ENCODE measurements around the gene UVRAG. TPM values are rescaled to one million over a fixed set of nuclear protein-coding genes. Genes with fewer than 3 reads are reported as not detected.

The UVRAG gene
- total RNA-seq, 3 donors from 2014 or later (not counting 1 experiment from before 2014, with no cell fraction given) = 39.9 to 52.5 (median 41.4) TPM

DNA sequence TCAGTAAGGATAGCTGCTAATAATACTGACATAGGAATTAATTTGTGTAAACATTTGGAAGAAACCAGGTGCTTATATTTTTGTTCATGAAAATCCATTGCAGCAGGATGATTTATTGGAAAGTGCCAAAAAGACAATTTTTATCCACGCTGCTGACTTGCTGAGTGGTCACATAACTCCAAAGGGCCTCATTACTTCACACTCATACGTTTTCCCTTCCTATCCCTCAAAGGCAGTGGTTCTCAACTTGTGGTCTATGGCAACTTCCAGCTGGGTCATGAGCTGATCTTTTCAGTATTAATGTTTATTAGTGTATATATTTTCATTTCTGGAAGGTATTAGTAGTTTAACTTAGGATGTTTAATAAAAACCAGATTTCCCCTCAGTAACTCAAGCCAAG is 178.1 kb downstream of the UVRAG start:
- Histone ChIP-seq H3K4me3 (ENCODE audit: low read length) (no peak overlapping the region), H3K4me1 (ENCODE audit: control insufficient read depth, insufficient read depth, low read length) (no peaks in the 10 kb centered on the region), H3K27ac (ENCODE audit: low read length) (no peak overlapping the region), H3K36me3 (ENCODE audit: control insufficient read depth, insufficient read depth, low read length) (peaks cover 4% of the 10 kb centered on the region), H3K9me3 (ENCODE audit: control insufficient read depth, insufficient read depth, low read length) (no peaks in the 10 kb centered on the region), H3K27me3 (ENCODE audit: control insufficient read depth, insufficient read depth, low read length) (no peaks in the 10 kb centered on the region)
- ATAC-seq = no peak
- WGBS (ENCODE audit: insufficient coverage) = 94% methylated on average over 2 of the region's 2 CpGs
- TF ChIP-seq, protein P1, sequence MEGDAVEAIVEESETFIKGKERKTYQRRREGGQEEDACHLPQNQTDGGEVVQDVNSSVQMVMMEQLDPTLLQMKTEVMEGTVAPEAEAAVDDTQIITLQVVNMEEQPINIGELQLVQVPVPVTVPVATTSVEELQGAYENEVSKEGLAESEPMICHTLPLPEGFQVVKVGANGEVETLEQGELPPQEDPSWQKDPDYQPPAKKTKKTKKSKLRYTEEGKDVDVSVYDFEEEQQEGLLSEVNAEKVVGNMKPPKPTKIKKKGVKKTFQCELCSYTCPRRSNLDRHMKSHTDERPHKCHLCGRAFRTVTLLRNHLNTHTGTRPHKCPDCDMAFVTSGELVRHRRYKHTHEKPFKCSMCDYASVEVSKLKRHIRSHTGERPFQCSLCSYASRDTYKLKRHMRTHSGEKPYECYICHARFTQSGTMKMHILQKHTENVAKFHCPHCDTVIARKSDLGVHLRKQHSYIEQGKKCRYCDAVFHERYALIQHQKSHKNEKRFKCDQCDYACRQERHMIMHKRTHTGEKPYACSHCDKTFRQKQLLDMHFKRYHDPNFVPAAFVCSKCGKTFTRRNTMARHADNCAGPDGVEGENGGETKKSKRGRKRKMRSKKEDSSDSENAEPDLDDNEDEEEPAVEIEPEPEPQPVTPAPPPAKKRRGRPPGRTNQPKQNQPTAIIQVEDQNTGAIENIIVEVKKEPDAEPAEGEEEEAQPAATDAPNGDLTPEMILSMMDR (IDR thresholded peaks at IDR 0.05) = no peak
- Mint-ChIP-seq H3K9me3 (no peaks in the 10 kb centered on the region), H3K27me3 (ENCODE audit: low read depth in 2 of 2) (no peaks in the 10 kb centered on the region), H3K27ac (no peak overlapping the region), H3K36me3 (no peaks in the 10 kb centered on the region), H3K4me1 (peaks cover 24 to 28% of the 10 kb centered on the region in 2 donors), H3K4me3 (no peak overlapping the region)
- intact Hi-C loops (cut with micrococcal nuclease) = loop anchor here (10.0 kb wide), 1 partner anchor 62 kb away; no protein-coding TSS in a partner anchor
- no peak for DNase-seq

GRCh38 chr11:75994616-75995015 is 179.6 kb downstream of the UVRAG start:
- Histone ChIP-seq H3K27ac (ENCODE audit: low read length) (no peak overlapping the region), H3K4me3 (ENCODE audit: low read length) (no peak overlapping the region), H3K4me1 (ENCODE audit: control insufficient read depth, insufficient read depth, low read length) (no peaks in the 10 kb centered on the region), H3K9me3 (ENCODE audit: control insufficient read depth, insufficient read depth, low read length) (no peaks in the 10 kb centered on the region), H3K36me3 (ENCODE audit: control insufficient read depth, insufficient read depth, low read length) (peaks cover 4% of the 10 kb centered on the region), H3K27me3 (ENCODE audit: control insufficient read depth, insufficient read depth, low read length) (no peaks in the 10 kb centered on the region)
- H3K27ac Mint-ChIP-seq = no peak overlapping the region
- TF ChIP-seq, protein P1 (IDR thresholded peaks at IDR 0.05) = no peak
- H3K4me3 Mint-ChIP-seq = no peak overlapping the region
- H3K27me3 Mint-ChIP-seq (ENCODE audit: low read depth in 2 of 2) = no peaks in the 10 kb centered on the region
- H3K4me1 Mint-ChIP-seq = peaks cover 25 to 27% of the 10 kb centered on the region in 2 donors
- no peaks in the 10 kb centered on the region for H3K9me3 Mint-ChIP-seq
- WGBS (ENCODE audit: insufficient coverage) = 98% methylated on average over 3 of the region's 3 CpGs
- H3K36me3 Mint-ChIP-seq = no peaks in the 10 kb centered on the region
- intact Hi-C loops (cut with micrococcal nuclease) = loop anchor here (10.0 kb wide), 1 partner anchor 60 kb away; no protein-coding TSS in a partner anchor
- DNase-seq (no peak), ATAC-seq (no peak)

DNA sequence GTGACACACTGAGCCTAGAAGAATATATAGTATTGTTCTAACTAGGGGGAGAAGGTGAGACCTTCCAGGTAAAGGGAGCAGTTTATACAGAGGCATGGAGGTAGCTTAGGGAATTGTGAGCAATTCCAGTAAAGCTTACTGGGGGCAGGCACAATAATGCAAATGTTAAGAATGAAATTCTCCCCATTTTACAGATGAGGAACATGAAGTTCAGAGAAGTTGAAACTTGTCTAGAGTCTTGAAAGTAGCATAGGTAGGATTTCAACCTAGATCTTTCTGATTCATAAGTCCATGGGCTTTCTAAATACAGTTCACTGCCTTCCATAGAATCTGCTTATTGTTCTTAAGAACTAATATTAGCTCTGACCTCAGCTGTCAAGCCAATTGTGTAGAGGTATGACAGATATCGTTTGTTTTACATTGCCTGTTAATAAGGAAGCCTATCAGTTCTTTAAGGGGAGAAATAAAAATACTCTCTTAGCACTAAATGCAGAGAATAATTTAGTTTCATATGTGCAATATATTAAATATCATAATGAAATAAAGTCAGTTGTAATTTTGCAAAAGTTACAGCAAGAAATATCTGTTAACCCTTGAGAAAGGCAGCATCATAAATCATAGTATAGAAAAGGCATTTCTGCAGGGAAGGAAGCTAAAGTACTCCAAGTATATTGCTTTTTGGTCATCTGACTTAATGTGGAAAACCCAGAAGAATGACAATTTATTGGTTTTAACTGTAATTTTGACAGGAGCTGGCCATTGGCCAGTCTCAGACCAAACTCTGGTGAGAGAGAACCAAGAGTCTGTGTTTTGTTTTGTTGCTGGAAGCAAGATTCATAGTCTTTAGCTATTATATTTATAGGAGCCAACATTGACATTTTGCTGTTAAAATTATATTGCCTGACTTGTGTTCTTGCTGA is 181.8 kb downstream of the UVRAG start:
- WGBS (ENCODE audit: insufficient coverage) = no CpG with 5 or more reads among the region's 1 CpG
- TF ChIP-seq, protein P1 (IDR thresholded peaks at IDR 0.05) = no peak

More for the DNA sequence above, 181.8 kb downstream of the UVRAG start:
- Mint-ChIP-seq H3K4me1 (peaks cover 14 to 21% of the 10 kb centered on the region in 2 donors), H3K9me3 (peaks cover 0 to 2% of the 10 kb centered on the region in 2 donors), H3K27me3 (ENCODE audit: low read depth in 2 of 2) (no peaks in the 10 kb centered on the region), H3K27ac (no peak overlapping the region), H3K4me3 (no peak overlapping the region), H3K36me3 (no peaks in the 10 kb centered on the region)
- ATAC-seq (no peak), DNase-seq (no peak)
- Histone ChIP-seq H3K9me3 (ENCODE audit: control insufficient read depth, insufficient read depth, low read length) (no peaks in the 10 kb centered on the region), H3K4me1 (ENCODE audit: control insufficient read depth, insufficient read depth, low read length) (no peaks in the 10 kb centered on the region), H3K27ac (ENCODE audit: low read length) (no peak overlapping the region), H3K27me3 (ENCODE audit: control insufficient read depth, insufficient read depth, low read length) (no peaks in the 10 kb centered on the region), H3K36me3 (ENCODE audit: control insufficient read depth, insufficient read depth, low read length) (no peaks in the 10 kb centered on the region), H3K4me3 (ENCODE audit: low read length) (no peak overlapping the region)
- intact Hi-C loops (cut with micrococcal nuclease) = loop anchor here (10.0 kb wide), 1 partner anchor 58 kb away; no protein-coding TSS in a partner anchor

All from natural killer cell (primary cell).